Esophagus squamous epithelium (tissue), 5 donors: ENCODE data around the gene MTERF4. TPM values are rescaled to one million over a fixed set of nuclear protein-coding genes. Genes with fewer than 3 reads are reported as not detected.
"Not testable (repeated sequence)": the region's sequence is repeated elsewhere in the genome, so short reads cannot be mapped to it uniquely, and the experiment has no call there.

Source experiments
- DNase-seq: peaks from one replicate; lab custom pipeline; 2025; lab: John Stamatoyannopoulos, UW
- H3K27ac ChIP-seq, 4 donors: fragments of 200-600 bp; sonication (generic); one replicate each; pipeline ENCODE4 v1.5.1; 2016 to 2019; ENCODE audit warnings: mild to moderate bottlenecking in 1 of 4
- H3K27me3 ChIP-seq, 4 donors: fragments of 200-600 bp; sonication (generic); 1 replicate in 3 of 4; 2 replicates in 1 of 4; pipeline versions ENCODE4 v1.5.1 to v1.6.0; 2017 to 2021; ENCODE audit warnings: antibody characterized with exemption in 1 of 4
- H3K36me3 ChIP-seq, 3 donors: fragments of 200-600 bp; sonication (generic); one replicate each; pipeline ENCODE4 v1.5.1; 2016 to 2019
- H3K4me1 ChIP-seq, 3 donors: fragments of 200-600 bp; sonication (generic); one replicate each; pipeline ENCODE4 v1.5.1; 2017 to 2019
- H3K4me3 ChIP-seq, 4 donors: fragments of 200-600 bp; sonication (generic); 1 replicate in 3 of 4; 2 replicates in 1 of 4; pipeline ENCODE4 v1.5.1; 2016 to 2019; ENCODE audit warnings: mild to moderate bottlenecking in 2 of 4, moderate library complexity in 1 of 4
- H3K9me3 ChIP-seq, 3 donors: fragments of 200-600 bp; sonication (generic); one replicate each; pipeline ENCODE4 v1.5.1; 2016 to 2019
- CTCF ChIP-seq, 6 experiments: fragments of 450-650 bp in 4 of 6; fragments of 200-600 bp in 2 of 6; sonication (generic) in 2 of 6; IDR thresholded peaks; one replicate each; pipeline ENCODE4 v1.5.1; 2016 to 2019; ENCODE audit warnings: antibody characterized with exemption in 6 of 6, mild to moderate bottlenecking in 4 of 6, moderate library complexity in 4 of 6
- POLR2A ChIP-seq, 4 donors: fragments of 450-650 bp; IDR thresholded peaks; one replicate each; pipeline ENCODE4 v1.6.1; 2017; ENCODE audit warnings: antibody characterized with exemption in 4 of 4, mild to moderate bottlenecking in 4 of 4, moderate library complexity in 3 of 4
- WGBS, 2 donors: methylation state at CpG; one replicate each; pipeline ENCODE4 v1.1.5; 2018; 5-methylcytosine and 5-hydroxymethylcytosine counted together
- intact Hi-C: fragments of 100-400 bp; cut with DNase I; formaldehyde crosslinking; loops from one replicate; pipeline ENCODE4 v1.15.0; 2022
- total RNA-seq, 4 donors: library from RNA; depleted of rRNA; stranded (reverse); fragments of >200 nt; gene quantifications; one replicate each; pipeline ENCODE4 v1.1.0, GENCODE V29; 2016
- donor health status: DM: yes; HTN: yes; CAD: no.

The MTERF4 gene
- total RNA-seq, 4 donors from 2014 or later = 27.7 to 37.0 (median 35.4) TPM

- TF ChIP-seq POLR2A (IDR thresholded peaks at IDR 0.05) (no peak), CTCF (IDR thresholded peaks at IDR 0.05) (no peak)
- Histone ChIP-seq H3K4me3 (no peak overlapping the region), H3K27ac (peak overlapping the region in 2 of 4 donors; percentile 21 to 22), H3K36me3 (peaks cover 3 to 100% (median 24%) of the 10 kb centered on the region in 3 donors), H3K27me3 (no peaks in the 10 kb centered on the region), H3K9me3 (no peaks in the 10 kb centered on the region), H3K4me1 (peaks cover 0 to 31% (median 0%) of the 10 kb centered on the region in 3 donors)
- no peak for DNase-seq
- 72 to 91% methylated on average over 7 of the region's 7 CpGs for WGBS, 2 donors
- intact Hi-C loops = no loop called here
Observed at GRCh38 chr2:241094172-241094571, 7.9 kb downstream of the MTERF4 start.

DNA sequence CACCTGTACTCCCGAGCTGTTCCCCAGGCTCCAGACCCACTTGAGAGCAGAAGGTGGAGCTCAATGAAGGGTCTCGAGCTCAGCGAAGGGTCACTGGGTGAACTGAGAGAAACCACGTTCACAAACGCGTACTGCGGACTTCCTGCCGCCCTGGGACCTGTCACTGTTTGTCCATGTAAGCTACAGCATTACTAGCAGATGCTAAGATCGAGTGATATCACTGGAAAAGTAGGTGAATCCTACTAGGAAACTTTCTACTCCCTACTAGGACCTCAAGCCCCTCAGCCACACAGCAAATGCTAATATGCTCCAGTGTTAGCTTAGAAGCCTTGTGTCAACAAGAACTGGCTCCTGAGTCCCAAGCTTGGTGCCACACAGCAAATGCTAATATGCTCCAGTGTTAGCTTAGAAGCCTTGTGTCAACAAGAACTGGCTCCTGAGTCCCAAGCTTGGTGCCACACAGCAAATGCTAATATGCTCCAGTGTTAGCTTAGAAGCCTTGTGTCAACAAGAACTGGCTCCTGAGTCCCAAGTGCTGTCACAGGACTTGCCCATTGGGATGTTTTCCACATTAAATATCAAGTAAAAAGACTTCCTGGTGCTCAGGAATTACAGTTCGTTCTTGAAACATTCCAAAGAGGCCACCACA is 8.8 kb downstream of the MTERF4 start:
- DNase-seq, H3K4me3 ChIP-seq, H3K27me3 ChIP-seq, H3K27ac ChIP-seq, intact Hi-C loops, H3K9me3 ChIP-seq: not testable (repeated sequence)
- Histone ChIP-seq H3K36me3 (peaks cover 3 to 100% (median 33%) of the 10 kb centered on the region in 3 donors), H3K4me1 (peaks cover 0 to 24% (median 0%) of the 10 kb centered on the region in 3 donors)
- 75 to 79% methylated on average over 10 of the region's 10 CpGs for WGBS, 2 donors

DNA sequence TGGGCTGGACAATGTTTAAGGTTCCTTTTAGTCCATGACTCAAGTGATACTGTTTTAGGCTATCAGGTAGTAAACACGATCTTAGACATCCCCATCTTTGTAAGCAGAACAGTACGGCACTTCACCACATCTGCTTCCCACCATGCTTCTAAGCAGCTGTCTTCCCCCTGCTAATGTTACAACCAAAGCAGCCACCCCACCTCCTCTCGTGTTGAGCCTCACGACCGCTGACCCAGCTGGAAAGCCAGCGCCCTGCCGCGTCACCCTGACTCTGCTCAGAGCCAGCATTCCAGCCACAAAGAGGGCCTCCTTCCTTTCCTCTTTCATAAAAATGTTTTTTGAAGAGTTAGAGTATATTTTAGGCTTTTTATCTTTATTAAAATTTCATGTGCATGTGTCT is 9.4 kb downstream of the MTERF4 start:
- H3K4me1 ChIP-seq = peaks cover 0 to 23% (median 0%) of the 10 kb centered on the region in 3 donors
- WGBS, 2 donors = 75 to 82% methylated on average over 8 of the region's 8 CpGs
- H3K9me3 ChIP-seq = no peaks in the 10 kb centered on the region
- H3K27ac ChIP-seq = no peak overlapping the region
- TF ChIP-seq CTCF (IDR thresholded peaks at IDR 0.05) (no peak), POLR2A (IDR thresholded peaks at IDR 0.05) (no peak)
- no peak for DNase-seq
- intact Hi-C loops = no loop called here
- peaks cover 6 to 100% (median 39%) of the 10 kb centered on the region in 3 donors for H3K36me3 ChIP-seq
- no peak overlapping the region for H3K4me3 ChIP-seq
- no peaks in the 10 kb centered on the region for H3K27me3 ChIP-seq

DNA sequence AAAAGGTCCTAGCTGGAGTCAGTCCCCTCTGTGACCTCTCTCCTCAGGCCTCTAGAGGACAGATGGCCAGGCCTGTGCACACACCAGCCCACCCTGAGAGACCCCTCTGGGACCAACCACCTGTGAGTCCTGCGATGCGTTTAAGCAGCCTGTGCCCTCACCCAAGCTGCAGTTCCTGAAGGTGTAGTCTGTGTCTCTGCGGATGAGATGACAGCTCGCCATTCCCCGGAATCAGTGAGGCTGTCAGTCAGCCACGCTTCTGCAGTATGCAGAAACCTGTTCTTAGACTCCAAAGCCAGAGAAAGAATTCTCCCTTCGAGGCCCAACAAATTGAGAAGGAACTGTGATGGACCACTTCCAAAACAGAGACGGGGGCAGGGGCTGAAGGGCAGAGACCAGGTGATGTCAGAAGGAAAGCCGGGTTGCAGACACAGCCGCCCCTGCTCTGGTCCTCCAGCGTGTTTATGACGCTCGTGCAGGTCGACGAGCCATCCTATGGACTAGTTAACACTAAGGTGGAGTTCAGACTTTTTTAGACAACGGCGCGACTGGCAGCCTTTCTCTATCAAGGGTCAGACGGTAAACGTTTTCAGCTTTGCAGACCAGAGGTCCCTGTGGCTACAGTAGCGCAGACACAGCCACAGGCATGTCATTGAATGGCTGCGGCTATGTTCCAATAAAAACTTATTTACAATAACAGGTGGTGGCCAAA is 10.2 kb downstream of the MTERF4 start:
- no peaks in the 10 kb centered on the region for H3K9me3 ChIP-seq
- intact Hi-C loops = no loop called here
- no peaks in the 10 kb centered on the region for H3K27me3 ChIP-seq
- no peak overlapping the region for H3K27ac ChIP-seq
- H3K36me3 ChIP-seq = peaks cover 14 to 100% (median 45%) of the 10 kb centered on the region in 3 donors
- no peak for DNase-seq
- TF ChIP-seq POLR2A (IDR thresholded peaks at IDR 0.05) = no peak
- H3K4me1 ChIP-seq = peaks cover 0 to 23% (median 0%) of the 10 kb centered on the region in 3 donors
- WGBS, 2 donors = 84 to 87% methylated on average over 4 to 16 of the region's 22 CpGs
- no peak overlapping the region for H3K4me3 ChIP-seq

- no peak for TF ChIP-seq CTCF (IDR thresholded peaks at IDR 0.05)
- no peak for TF ChIP-seq POLR2A (IDR thresholded peaks at IDR 0.05)
- peaks cover 0 to 19% (median 0%) of the 10 kb centered on the region in 3 donors for H3K4me1 ChIP-seq
- H3K27me3 ChIP-seq = no peaks in the 10 kb centered on the region
- DNase-seq = no peak
- no peak overlapping the region for H3K27ac ChIP-seq
- no peak overlapping the region for H3K4me3 ChIP-seq
- no peaks in the 10 kb centered on the region for H3K9me3 ChIP-seq
- H3K36me3 ChIP-seq = peaks cover 18 to 100% (median 46%) of the 10 kb centered on the region in 3 donors
- 77 to 81% methylated on average over 7 to 9 of the region's 10 CpGs for WGBS, 2 donors
- intact Hi-C loops = no loop called here
Observed at GRCh38 chr2:241091201-241091600, 10.9 kb downstream of the MTERF4 start.
